GM23338 (cell line): ENCODE results near the gene RAD23B. TPM values are rescaled to one million over a fixed set of nuclear protein-coding genes. Genes with fewer than 3 reads are reported as not detected.

Experiments used
- ATAC-seq: fragments of 200-7000 bp; cut with Tn5 transposase; 3 replicates; pipeline ENCODE4 v1.9.1; 2020
- DNase-seq: peaks from one replicate; pipeline ENCODE4 v3.0.0-alpha.2; 2015; ENCODE audit warnings: low spot score
- H2AFZ ChIP-seq: fragments of 200-600 bp; sonication (generic); 2 replicates; pipeline ENCODE4 v1.8.0; 2016; ENCODE audit warnings: antibody characterized with exemption, mild to moderate bottlenecking, moderate library complexity
- H3F3A ChIP-seq: fragments of 200-600 bp; sonication (generic); replicated peaks from 2 replicates; pipeline ENCODE4 v1.8.0; 2017; ENCODE audit warnings: antibody characterized with exemption, mixed run types, low read depth
- H3K27ac ChIP-seq: fragments of 200-600 bp; sonication (generic); 2 replicates; pipeline ENCODE4 v1.6.1; 2016; ENCODE audit warnings: low read depth
- H3K27me3 ChIP-seq: fragments of 200-600 bp; sonication (generic); 2 replicates; pipeline ENCODE4 v1.8.0; 2016; ENCODE audit warnings: mild to moderate bottlenecking, mixed run types, moderate library complexity; ENCODE audit not compliant: insufficient read depth
- H3K36me3 ChIP-seq: fragments of 200-600 bp; sonication (generic); 2 replicates; pipeline ENCODE4 v1.8.0; 2016; ENCODE audit warnings: mild to moderate bottlenecking; ENCODE audit not compliant: insufficient read depth
- H3K4me1 ChIP-seq: fragments of 200-600 bp; sonication (generic); 2 replicates; pipeline ENCODE4 v1.8.0; 2016; ENCODE audit warnings: mild to moderate bottlenecking, moderate library complexity; ENCODE audit not compliant: insufficient read depth
- H3K4me2 ChIP-seq: fragments of 200-600 bp; sonication (generic); 2 replicates; pipeline ENCODE4 v1.7.1; 2017; ENCODE audit warnings: mixed run types
- H3K4me3 ChIP-seq: fragments of 200-600 bp; sonication (generic); 2 replicates; pipeline ENCODE4 v1.6.1; 2016; ENCODE audit warnings: mixed run types
- H3K79me2 ChIP-seq: fragments of 200-600 bp; sonication (generic); replicated peaks from 2 replicates; pipeline ENCODE4 v1.8.0; 2017; ENCODE audit warnings: mild to moderate bottlenecking; ENCODE audit not compliant: insufficient read depth
- H3K9me2 ChIP-seq: fragments of 200-600 bp; sonication (generic); 2 replicates; pipeline ENCODE4 v1.8.0; 2017; ENCODE audit not compliant: insufficient read depth
- H4K20me1 ChIP-seq: fragments of 200-600 bp; sonication (generic); replicated peaks from 2 replicates; pipeline ENCODE4 v1.8.0; 2017; ENCODE audit warnings: mild to moderate bottlenecking; ENCODE audit not compliant: insufficient read depth
- H3K27ac Mint-ChIP-seq: 2 replicates; pipeline ENCODE4 v1.8.0; 2020; ENCODE audit warnings: inconsistent platforms, mild to moderate bottlenecking, moderate library complexity, mixed read lengths
- H3K27me3 Mint-ChIP-seq: 3 replicates; pipeline ENCODE4 v1.8.0; 2022; ENCODE audit warnings: low read depth, mild to moderate bottlenecking, moderate library complexity, mixed read lengths, inconsistent platforms; ENCODE audit not compliant: insufficient read depth, poor library complexity
- H3K36me3 Mint-ChIP-seq: 3 replicates; pipeline ENCODE4 v1.8.0; 2021; ENCODE audit warnings: low read depth, mild to moderate bottlenecking, inconsistent platforms, moderate library complexity, mixed read lengths
- H3K4me1 Mint-ChIP-seq: 3 replicates; pipeline ENCODE4 v1.8.0; 2020; ENCODE audit warnings: mild to moderate bottlenecking, inconsistent platforms, mixed read lengths
- H3K4me3 Mint-ChIP-seq: 3 replicates; pipeline ENCODE4 v1.8.0; 2021; ENCODE audit warnings: moderate library complexity, mild to moderate bottlenecking, inconsistent platforms, mixed read lengths
- H3K9me3 Mint-ChIP-seq: 3 replicates; pipeline ENCODE4 v1.8.0; 2020; ENCODE audit warnings: moderate library complexity, mild to moderate bottlenecking, inconsistent platforms, mixed read lengths
- CREB1 ChIP-seq: fragments of 250-450 bp; sonication (Bioruptor Pico); IDR thresholded peaks from 2 replicates; pipeline ENCODE4 v1.5.0; 2020; ENCODE audit warnings: low read depth, mild to moderate bottlenecking, moderate library complexity
- EZH2 ChIP-seq: fragments of 200-600 bp; sonication (generic); IDR thresholded peaks from one replicate; pipeline ENCODE4 v1.8.0; 2017; ENCODE audit warnings: antibody characterized with exemption, mild to moderate bottlenecking, low read depth; ENCODE audit not compliant: unreplicated experiment
- EZH2phosphoT487 ChIP-seq: fragments of 200-600 bp; sonication (generic); IDR thresholded peaks from one replicate; pipeline ENCODE4 v1.8.1; 2018; ENCODE audit warnings: antibody characterized with exemption; ENCODE audit not compliant: unreplicated experiment
- JUNB ChIP-seq: IDR thresholded peaks from one replicate; pipeline ENCODE4 v1.6.1; 2016; ENCODE audit warnings: antibody characterized with exemption; ENCODE audit not compliant: unreplicated experiment
- POLR2AphosphoS5 ChIP-seq: IDR thresholded peaks from 2 replicates; pipeline ENCODE4 v1.6.1; 2016; ENCODE audit warnings: antibody characterized with exemption, low read depth
- STAT1 ChIP-seq: IDR thresholded peaks from one replicate; pipeline ENCODE4 v1.6.1; 2016; ENCODE audit warnings: antibody characterized with exemption; ENCODE audit not compliant: unreplicated experiment
- ZNF114 ChIP-seq: fragments of 250-450 bp; sonication (Bioruptor Pico); IDR thresholded peaks from 2 replicates; pipeline ENCODE4 v1.5.0; 2020; ENCODE audit warnings: mild to moderate bottlenecking, moderate library complexity
- ZNF331 ChIP-seq: fragments of 250-450 bp; sonication (Bioruptor Pico); IDR thresholded peaks from 2 replicates; pipeline ENCODE4 v1.5.0; 2020; ENCODE audit warnings: low read depth, mild to moderate bottlenecking, moderate library complexity
- polyA plus RNA-seq: library from polyadenylated mRNA; unstranded; fragments of >200 nt; fragmentation: Nextera tagmentation; extraction: Ambion mirVana; gene quantifications from 2 replicates; pipeline ENCODE4 v1.2.1, GENCODE V29; 2016
- total RNA-seq: library from RNA; depleted of rRNA; stranded (reverse); fragments of >200 nt; shearing (Covaris generic); gene quantifications from 2 replicates; pipeline ENCODE4 v1.2.3, GENCODE V29; 2014
- TF ChIP-seq, protein P1 (sequence below): fragments of 250-450 bp; sonication (Bioruptor Pico); IDR thresholded peaks from 2 replicates; pipeline ENCODE4 v1.5.0; 2020; ENCODE audit warnings: mild to moderate bottlenecking, moderate library complexity
- TF ChIP-seq, protein P2 (sequence below): IDR thresholded peaks from 2 replicates; pipeline ENCODE4 v1.6.1; 2016; ENCODE audit warnings: antibody characterized with exemption
- TF ChIP-seq, protein P3 (sequence below): IDR thresholded peaks from one replicate; pipeline ENCODE4 v1.6.1; 2018; ENCODE audit warnings: antibody characterized with exemption; ENCODE audit not compliant: unreplicated experiment
- TF ChIP-seq, protein P4 (sequence below), 2 experiments: fragments of 200-600 bp in 1 of 2; sonication (generic) in 1 of 2; conservative IDR thresholded peaks; 2 replicates each; pipeline versions ENCODE4 v1.5.1 to v1.6.1; 2016 to 2017; ENCODE audit warnings: antibody characterized with exemption in 2 of 2, low read depth in 2 of 2, mild to moderate bottlenecking in 2 of 2, moderate library complexity in 1 of 2

The RAD23B gene
- total and polyA plus RNA-seq, 2 experiments from 2014 or later = 31.1 to 137 TPM

DNA sequence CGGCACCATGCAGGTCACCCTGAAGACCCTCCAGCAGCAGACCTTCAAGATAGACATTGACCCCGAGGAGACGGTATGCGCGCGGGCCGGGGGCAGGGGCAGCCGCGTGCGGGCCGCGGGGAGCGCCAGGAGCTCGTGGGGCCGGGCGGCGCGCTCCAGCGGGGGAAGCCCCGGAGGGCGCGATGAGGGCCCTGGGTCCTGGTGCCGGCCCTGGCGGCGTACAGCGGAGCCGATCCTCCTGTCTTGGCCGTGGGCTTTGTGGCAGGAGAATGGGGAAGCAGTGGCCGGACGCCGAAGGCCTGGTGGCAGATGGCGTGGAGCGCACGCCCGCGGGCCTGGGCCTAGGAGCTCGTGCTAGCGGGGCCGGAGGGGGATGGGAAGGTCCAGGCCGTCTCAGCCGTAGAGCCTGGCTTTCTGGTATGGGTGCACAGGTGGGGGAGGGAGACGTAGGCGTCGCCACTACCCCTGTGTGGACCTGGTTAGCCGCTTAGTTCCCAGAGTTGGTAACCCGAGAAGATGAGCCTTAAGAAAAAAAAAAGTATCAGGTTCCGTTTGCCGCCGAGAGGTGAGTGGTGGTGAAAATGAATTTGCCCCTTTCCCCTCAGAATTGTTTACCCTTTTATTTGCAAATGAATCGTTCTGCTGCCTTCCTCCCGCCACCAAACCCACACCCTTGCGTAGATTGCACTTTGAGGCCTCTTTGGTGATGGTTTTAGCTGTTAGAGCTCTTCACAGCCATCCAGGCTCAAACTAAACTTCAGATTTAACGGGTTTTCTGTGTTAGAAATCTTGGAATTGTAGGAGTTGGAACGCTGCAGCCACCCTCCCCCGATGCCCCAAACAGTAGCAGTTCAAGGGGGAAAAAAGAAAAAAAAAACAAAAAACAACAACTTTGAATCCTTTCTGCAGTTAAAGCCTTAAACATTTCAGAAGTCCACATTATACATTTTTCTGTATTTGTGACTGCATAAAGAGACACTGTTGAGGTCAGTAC is 841 bp downstream of the RAD23B start:
- DNase-seq = peak; percentile 96
- Mint-ChIP-seq H3K9me3 (no peaks in the 10 kb centered on the region), H3K4me1 (peaks cover 35% of the 10 kb centered on the region), H3K4me3 (peak overlapping the region; percentile 92), H3K27me3 (peaks cover 5% of the 10 kb centered on the region), H3K27ac (peak overlapping the region; percentile 95), H3K36me3 (peaks cover 15% of the 10 kb centered on the region)
- Histone ChIP-seq H3K4me2 (peak overlapping the region; percentile 81), H3K79me2 (peaks cover 59% of the 10 kb centered on the region), H3F3A (no peaks in the 10 kb centered on the region), H4K20me1 (peaks cover 30% of the 10 kb centered on the region), H3K27ac (peak overlapping the region; percentile 98), H3K9me2 (no peaks in the 10 kb centered on the region), H3K4me3 (peak overlapping the region; percentile 60), H2AFZ (no peak overlapping the region), H3K4me1 (peaks cover 38% of the 10 kb centered on the region), H3K27me3 (no peaks in the 10 kb centered on the region), H3K36me3 (no peaks in the 10 kb centered on the region)
- TF ChIP-seq, protein P1, sequence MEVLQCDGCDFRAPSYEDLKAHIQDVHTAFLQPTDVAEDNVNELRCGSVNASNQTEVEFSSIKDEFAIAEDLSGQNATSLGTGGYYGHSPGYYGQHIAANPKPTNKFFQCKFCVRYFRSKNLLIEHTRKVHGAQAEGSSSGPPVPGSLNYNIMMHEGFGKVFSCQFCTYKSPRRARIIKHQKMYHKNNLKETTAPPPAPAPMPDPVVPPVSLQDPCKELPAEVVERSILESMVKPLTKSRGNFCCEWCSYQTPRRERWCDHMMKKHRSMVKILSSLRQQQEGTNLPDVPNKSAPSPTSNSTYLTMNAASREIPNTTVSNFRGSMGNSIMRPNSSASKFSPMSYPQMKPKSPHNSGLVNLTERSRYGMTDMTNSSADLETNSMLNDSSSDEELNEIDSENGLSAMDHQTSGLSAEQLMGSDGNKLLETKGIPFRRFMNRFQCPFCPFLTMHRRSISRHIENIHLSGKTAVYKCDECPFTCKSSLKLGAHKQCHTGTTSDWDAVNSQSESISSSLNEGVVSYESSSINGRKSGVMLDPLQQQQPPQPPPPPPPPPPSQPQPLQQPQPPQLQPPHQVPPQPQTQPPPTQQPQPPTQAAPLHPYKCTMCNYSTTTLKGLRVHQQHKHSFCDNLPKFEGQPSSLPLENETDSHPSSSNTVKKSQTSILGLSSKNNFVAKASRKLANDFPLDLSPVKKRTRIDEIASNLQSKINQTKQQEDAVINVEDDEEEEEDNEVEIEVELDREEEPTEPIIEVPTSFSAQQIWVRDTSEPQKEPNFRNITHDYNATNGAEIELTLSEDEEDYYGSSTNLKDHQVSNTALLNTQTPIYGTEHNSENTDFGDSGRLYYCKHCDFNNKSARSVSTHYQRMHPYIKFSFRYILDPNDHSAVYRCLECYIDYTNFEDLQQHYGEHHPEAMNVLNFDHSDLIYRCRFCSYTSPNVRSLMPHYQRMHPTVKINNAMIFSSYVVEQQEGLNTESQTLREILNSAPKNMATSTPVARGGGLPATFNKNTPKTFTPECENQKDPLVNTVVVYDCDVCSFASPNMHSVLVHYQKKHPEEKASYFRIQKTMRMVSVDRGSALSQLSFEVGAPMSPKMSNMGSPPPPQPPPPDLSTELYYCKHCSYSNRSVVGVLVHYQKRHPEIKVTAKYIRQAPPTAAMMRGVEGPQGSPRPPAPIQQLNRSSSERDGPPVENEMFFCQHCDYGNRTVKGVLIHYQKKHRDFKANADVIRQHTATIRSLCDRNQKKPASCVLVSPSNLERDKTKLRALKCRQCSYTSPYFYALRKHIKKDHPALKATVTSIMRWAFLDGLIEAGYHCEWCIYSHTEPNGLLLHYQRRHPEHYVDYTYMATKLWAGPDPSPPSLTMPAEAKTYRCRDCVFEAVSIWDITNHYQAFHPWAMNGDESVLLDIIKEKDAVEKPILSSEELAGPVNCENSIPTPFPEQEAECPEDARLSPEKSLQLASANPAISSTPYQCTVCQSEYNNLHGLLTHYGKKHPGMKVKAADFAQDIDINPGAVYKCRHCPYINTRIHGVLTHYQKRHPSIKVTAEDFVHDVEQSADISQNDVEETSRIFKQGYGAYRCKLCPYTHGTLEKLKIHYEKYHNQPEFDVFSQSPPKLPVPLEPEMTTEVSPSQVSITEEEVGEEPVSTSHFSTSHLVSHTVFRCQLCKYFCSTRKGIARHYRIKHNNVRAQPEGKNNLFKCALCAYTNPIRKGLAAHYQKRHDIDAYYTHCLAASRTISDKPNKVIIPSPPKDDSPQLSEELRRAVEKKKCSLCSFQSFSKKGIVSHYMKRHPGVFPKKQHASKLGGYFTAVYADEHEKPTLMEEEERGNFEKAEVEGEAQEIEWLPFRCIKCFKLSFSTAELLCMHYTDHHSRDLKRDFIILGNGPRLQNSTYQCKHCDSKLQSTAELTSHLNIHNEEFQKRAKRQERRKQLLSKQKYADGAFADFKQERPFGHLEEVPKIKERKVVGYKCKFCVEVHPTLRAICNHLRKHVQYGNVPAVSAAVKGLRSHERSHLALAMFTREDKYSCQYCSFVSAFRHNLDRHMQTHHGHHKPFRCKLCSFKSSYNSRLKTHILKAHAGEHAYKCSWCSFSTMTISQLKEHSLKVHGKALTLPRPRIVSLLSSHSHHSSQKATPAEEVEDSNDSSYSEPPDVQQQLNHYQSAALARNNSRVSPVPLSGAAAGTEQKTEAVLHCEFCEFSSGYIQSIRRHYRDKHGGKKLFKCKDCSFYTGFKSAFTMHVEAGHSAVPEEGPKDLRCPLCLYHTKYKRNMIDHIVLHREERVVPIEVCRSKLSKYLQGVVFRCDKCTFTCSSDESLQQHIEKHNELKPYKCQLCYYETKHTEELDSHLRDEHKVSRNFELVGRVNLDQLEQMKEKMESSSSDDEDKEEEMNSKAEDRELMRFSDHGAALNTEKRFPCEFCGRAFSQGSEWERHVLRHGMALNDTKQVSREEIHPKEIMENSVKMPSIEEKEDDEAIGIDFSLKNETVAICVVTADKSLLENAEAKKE (CRISPR knock-in tag) = no peak
- TF ChIP-seq, protein P2, sequence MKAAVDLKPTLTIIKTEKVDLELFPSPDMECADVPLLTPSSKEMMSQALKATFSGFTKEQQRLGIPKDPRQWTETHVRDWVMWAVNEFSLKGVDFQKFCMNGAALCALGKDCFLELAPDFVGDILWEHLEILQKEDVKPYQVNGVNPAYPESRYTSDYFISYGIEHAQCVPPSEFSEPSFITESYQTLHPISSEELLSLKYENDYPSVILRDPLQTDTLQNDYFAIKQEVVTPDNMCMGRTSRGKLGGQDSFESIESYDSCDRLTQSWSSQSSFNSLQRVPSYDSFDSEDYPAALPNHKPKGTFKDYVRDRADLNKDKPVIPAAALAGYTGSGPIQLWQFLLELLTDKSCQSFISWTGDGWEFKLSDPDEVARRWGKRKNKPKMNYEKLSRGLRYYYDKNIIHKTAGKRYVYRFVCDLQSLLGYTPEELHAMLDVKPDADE = no peak
- TF ChIP-seq STAT1 = no peak
- TF ChIP-seq EZH2phosphoT487 = no peak
- TF ChIP-seq, protein P3, sequence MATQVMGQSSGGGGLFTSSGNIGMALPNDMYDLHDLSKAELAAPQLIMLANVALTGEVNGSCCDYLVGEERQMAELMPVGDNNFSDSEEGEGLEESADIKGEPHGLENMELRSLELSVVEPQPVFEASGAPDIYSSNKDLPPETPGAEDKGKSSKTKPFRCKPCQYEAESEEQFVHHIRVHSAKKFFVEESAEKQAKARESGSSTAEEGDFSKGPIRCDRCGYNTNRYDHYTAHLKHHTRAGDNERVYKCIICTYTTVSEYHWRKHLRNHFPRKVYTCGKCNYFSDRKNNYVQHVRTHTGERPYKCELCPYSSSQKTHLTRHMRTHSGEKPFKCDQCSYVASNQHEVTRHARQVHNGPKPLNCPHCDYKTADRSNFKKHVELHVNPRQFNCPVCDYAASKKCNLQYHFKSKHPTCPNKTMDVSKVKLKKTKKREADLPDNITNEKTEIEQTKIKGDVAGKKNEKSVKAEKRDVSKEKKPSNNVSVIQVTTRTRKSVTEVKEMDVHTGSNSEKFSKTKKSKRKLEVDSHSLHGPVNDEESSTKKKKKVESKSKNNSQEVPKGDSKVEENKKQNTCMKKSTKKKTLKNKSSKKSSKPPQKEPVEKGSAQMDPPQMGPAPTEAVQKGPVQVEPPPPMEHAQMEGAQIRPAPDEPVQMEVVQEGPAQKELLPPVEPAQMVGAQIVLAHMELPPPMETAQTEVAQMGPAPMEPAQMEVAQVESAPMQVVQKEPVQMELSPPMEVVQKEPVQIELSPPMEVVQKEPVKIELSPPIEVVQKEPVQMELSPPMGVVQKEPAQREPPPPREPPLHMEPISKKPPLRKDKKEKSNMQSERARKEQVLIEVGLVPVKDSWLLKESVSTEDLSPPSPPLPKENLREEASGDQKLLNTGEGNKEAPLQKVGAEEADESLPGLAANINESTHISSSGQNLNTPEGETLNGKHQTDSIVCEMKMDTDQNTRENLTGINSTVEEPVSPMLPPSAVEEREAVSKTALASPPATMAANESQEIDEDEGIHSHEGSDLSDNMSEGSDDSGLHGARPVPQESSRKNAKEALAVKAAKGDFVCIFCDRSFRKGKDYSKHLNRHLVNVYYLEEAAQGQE = peak; percentile 2
- no peak for TF ChIP-seq ZNF114 (CRISPR knock-in tag)
- TF ChIP-seq POLR2AphosphoS5 = peak; percentile 87
- TF ChIP-seq EZH2 = no peak
- no peak for TF ChIP-seq ZNF331 (CRISPR knock-in tag)
- TF ChIP-seq, protein P4, sequence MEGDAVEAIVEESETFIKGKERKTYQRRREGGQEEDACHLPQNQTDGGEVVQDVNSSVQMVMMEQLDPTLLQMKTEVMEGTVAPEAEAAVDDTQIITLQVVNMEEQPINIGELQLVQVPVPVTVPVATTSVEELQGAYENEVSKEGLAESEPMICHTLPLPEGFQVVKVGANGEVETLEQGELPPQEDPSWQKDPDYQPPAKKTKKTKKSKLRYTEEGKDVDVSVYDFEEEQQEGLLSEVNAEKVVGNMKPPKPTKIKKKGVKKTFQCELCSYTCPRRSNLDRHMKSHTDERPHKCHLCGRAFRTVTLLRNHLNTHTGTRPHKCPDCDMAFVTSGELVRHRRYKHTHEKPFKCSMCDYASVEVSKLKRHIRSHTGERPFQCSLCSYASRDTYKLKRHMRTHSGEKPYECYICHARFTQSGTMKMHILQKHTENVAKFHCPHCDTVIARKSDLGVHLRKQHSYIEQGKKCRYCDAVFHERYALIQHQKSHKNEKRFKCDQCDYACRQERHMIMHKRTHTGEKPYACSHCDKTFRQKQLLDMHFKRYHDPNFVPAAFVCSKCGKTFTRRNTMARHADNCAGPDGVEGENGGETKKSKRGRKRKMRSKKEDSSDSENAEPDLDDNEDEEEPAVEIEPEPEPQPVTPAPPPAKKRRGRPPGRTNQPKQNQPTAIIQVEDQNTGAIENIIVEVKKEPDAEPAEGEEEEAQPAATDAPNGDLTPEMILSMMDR (conservative IDR thresholded peaks at IDR 0.05; ENCODE audit: low read depth in 2 of 2) = no peak
- no peak for TF ChIP-seq JUNB
- peak; percentile 41 for TF ChIP-seq CREB1 (CRISPR knock-in tag)
- peak; percentile 82 for ATAC-seq
